Liver (tissue), 9 donors: ENCODE results near the gene FABP1. TPM values are rescaled to one million over a fixed set of nuclear protein-coding genes. Genes with fewer than 3 reads are reported as not detected.

Source experiments
- DNase-seq: peaks from one replicate; pipeline ENCODE4 v3.0.0-alpha.2; 2017; ENCODE audit warnings: low spot score
- H3K27ac ChIP-seq, 2 donors: one replicate each; pipeline ENCODE4 v1.7.0; 2013; ENCODE audit warnings: inconsistent platforms in 2 of 2, low read length in 2 of 2, control low read depth in 1 of 2, low read depth in 1 of 2, mild to moderate bottlenecking in 1 of 2
- H3K27me3 ChIP-seq, 4 donors: one replicate each; pipeline versions ENCODE4 v1.6.1 to v1.7.0; 2013; ENCODE audit warnings: low read length in 3 of 4, inconsistent platforms in 1 of 4, mild to moderate bottlenecking in 1 of 4, moderate library complexity in 1 of 4; ENCODE audit not compliant: control insufficient read depth in 4 of 4, insufficient read depth in 4 of 4
- H3K36me3 ChIP-seq, 4 donors: one replicate each; pipeline versions ENCODE4 v1.6.1 to v1.7.0; 2013; ENCODE audit warnings: low read length in 3 of 4, mild to moderate bottlenecking in 3 of 4, low read depth in 1 of 4, moderate library complexity in 1 of 4; ENCODE audit not compliant: control insufficient read depth in 4 of 4, insufficient read depth in 3 of 4
- H3K4me1 ChIP-seq, 4 donors: one replicate each; pipeline versions ENCODE4 v1.6.1 to v1.7.0; 2013; ENCODE audit warnings: low read length in 3 of 4, mild to moderate bottlenecking in 3 of 4, moderate library complexity in 1 of 4; ENCODE audit not compliant: control insufficient read depth in 4 of 4, insufficient read depth in 4 of 4
- H3K4me3 ChIP-seq, 3 donors: one replicate each; pipeline versions ENCODE4 v1.6.1 to v1.7.0; 2013; ENCODE audit warnings: low read length in 3 of 3, control low read depth in 1 of 3, low read depth in 1 of 3, mild to moderate bottlenecking in 1 of 3
- H3K9ac ChIP-seq, 2 donors: one replicate each; pipeline ENCODE4 v1.7.0; 2013; ENCODE audit warnings: low read length in 2 of 2, mild to moderate bottlenecking in 2 of 2, moderate library complexity in 2 of 2, control low read depth in 1 of 2, low read depth in 1 of 2
- H3K9me3 ChIP-seq, 4 donors: one replicate each; pipeline versions ENCODE4 v1.6.1 to v1.7.0; 2013; ENCODE audit warnings: low read length in 3 of 4; ENCODE audit not compliant: control insufficient read depth in 4 of 4
- EGR1 ChIP-seq, 2 donors: IDR thresholded peaks; 2 replicates each; pipeline ENCODE4 v1.6.1; 2016 to 2018; ENCODE audit warnings: antibody characterized with exemption in 2 of 2, low read depth in 2 of 2
- FOXA1 ChIP-seq: IDR thresholded peaks from 2 replicates; pipeline ENCODE4 v1.6.1; 2016; ENCODE audit warnings: antibody characterized with exemption
- GABPA ChIP-seq, 2 donors: IDR thresholded peaks in 1 of 2; conservative IDR thresholded peaks in 1 of 2; 2 replicates each; pipeline ENCODE4 v1.6.1; 2016; ENCODE audit warnings: antibody characterized with exemption in 2 of 2, mild to moderate bottlenecking in 1 of 2, moderate library complexity in 1 of 2
- HNF4A ChIP-seq, 2 donors: conservative IDR thresholded peaks; 2 replicates each; pipeline ENCODE4 v1.6.1; 2016; ENCODE audit warnings: antibody characterized with exemption in 2 of 2, mild to moderate bottlenecking in 2 of 2
- JUND ChIP-seq, 2 donors: IDR thresholded peaks; 2 replicates each; pipeline ENCODE4 v1.6.1; 2016; ENCODE audit warnings: antibody characterized with exemption in 2 of 2
- MAX ChIP-seq: IDR thresholded peaks from 2 replicates; pipeline ENCODE4 v1.6.1; 2016; ENCODE audit warnings: antibody characterized with exemption
- RAD21 ChIP-seq, 2 donors: IDR thresholded peaks; 2 replicates each; pipeline ENCODE4 v1.6.1; 2016; ENCODE audit warnings: antibody characterized with exemption in 2 of 2, mild to moderate bottlenecking in 2 of 2
- REST ChIP-seq: IDR thresholded peaks from 2 replicates; pipeline ENCODE4 v1.6.1; 2016; ENCODE audit warnings: antibody characterized with exemption, mild to moderate bottlenecking
- SP1 ChIP-seq: IDR thresholded peaks from 2 replicates; pipeline ENCODE4 v1.6.1; 2018; ENCODE audit warnings: antibody characterized with exemption, mild to moderate bottlenecking
- YY1 ChIP-seq: IDR thresholded peaks from 2 replicates; pipeline ENCODE4 v1.6.1; 2016; ENCODE audit warnings: antibody characterized with exemption, mild to moderate bottlenecking
- WGBS: extraction: QIAGEN DNeasy Blood & Tissue Kit; methylation state at CpG from one replicate; pipeline ENCODE4 v1.1.7; 2013; 5-methylcytosine and 5-hydroxymethylcytosine counted together
- polyA plus RNA-seq, 2 donors: library from polyadenylated mRNA; stranded (reverse) in 1 of 2; unstranded in 1 of 2; fragments of 200-250 nt in 1 of 2; fragments of >200 nt in 1 of 2; fragmentation: Nextera tagmentation in 1 of 2; extraction: Ambion mirVana in 1 of 2; gene quantifications; one replicate each; pipeline versions ENCODE4 v1.2.1 to v1.2.3, GENCODE V29; 2013 to 2015
- total RNA-seq, 2 donors: library from RNA; depleted of rRNA; stranded (reverse); fragments of >200 nt; gene quantifications; one replicate each; pipeline ENCODE4 v1.2.3, GENCODE V29; 2014
- donor health status: healthy.
- donor health status: healthy.
- donor health status: healthy.
- donor health status: healthy.
- donor health status: healthy.

Gene FABP1
- total and polyA plus RNA-seq, 4 donors, result 975 to 7,337 (median 2,306) TPM

GRCh38 chr2:88121678-88122077 is 6.2 kb downstream of the FABP1 start:
- H3K9me3 ChIP-seq, result no peaks in the 10 kb centered on the region
- no peak overlapping the region for H3K4me3 ChIP-seq
- DNase-seq, result no peak
- WGBS, result 42% methylated on average over 4 of the region's 4 CpGs
- TF ChIP-seq SP1, result no peak
- TF ChIP-seq REST, result no peak
- TF ChIP-seq JUND (IDR thresholded peaks at IDR 0.05), result no peak
- no peak for TF ChIP-seq RAD21 (IDR thresholded peaks at IDR 0.05)
- TF ChIP-seq YY1, result peak; percentile 57
- no peak for TF ChIP-seq GABPA (IDR thresholded peaks at IDR 0.05 in 1 of 2, conservative IDR thresholded peaks at IDR 0.05 in 1 of 2)
- H3K27ac ChIP-seq, result peak overlapping the region; percentile 1 to 54
- H3K27me3 ChIP-seq, result no peaks in the 10 kb centered on the region
- peaks cover 0 to 17% (median 5%) of the 10 kb centered on the region in 4 donors for H3K4me1 ChIP-seq
- no peak overlapping the region for H3K9ac ChIP-seq
- H3K36me3 ChIP-seq, result peaks cover 0 to 8% (median 5%) of the 10 kb centered on the region in 4 donors

GRCh38 chr2:88117973-88118372 is 9.9 kb downstream of the FABP1 start:
- H3K27me3 ChIP-seq, result no peaks in the 10 kb centered on the region
- H3K4me3 ChIP-seq, result no peak overlapping the region
- peaks cover 0 to 3% (median 0%) of the 10 kb centered on the region in 4 donors for H3K4me1 ChIP-seq
- H3K9me3 ChIP-seq, result no peaks in the 10 kb centered on the region
- no peaks in the 10 kb centered on the region for H3K36me3 ChIP-seq
- DNase-seq, result no peak
- TF ChIP-seq EGR1 (IDR thresholded peaks at IDR 0.05; ENCODE audit: low read depth in 2 of 2) (no peak), HNF4A (conservative IDR thresholded peaks at IDR 0.05) (no peak), YY1 (no peak), GABPA (IDR thresholded peaks at IDR 0.05 in 1 of 2, conservative IDR thresholded peaks at IDR 0.05 in 1 of 2) (no peak), RAD21 (IDR thresholded peaks at IDR 0.05) (no peak)
- H3K27ac ChIP-seq, result no peak overlapping the region
- WGBS, result 82% methylated on average over 4 of the region's 4 CpGs
- no peak overlapping the region for H3K9ac ChIP-seq

GRCh38 chr2:88116669-88117432 is 11.0 kb downstream of the FABP1 start:
- 79% methylated on average over 18 of the region's 18 CpGs for whole genome bisulfite sequencing
- DNase-seq, result no peak
- Histone ChIP-seq H3K9me3 (no peaks in the 10 kb centered on the region), H3K36me3 (no peaks in the 10 kb centered on the region), H3K4me1 (peaks cover 0 to 3% (median 0%) of the 10 kb centered on the region in 4 donors), H3K27ac (no peak overlapping the region), H3K9ac (no peak overlapping the region), H3K4me3 (no peak overlapping the region), H3K27me3 (no peaks in the 10 kb centered on the region)
- TF ChIP-seq MAX, result peak; percentile 71
- no peak for TF ChIP-seq FOXA1
